Fibroblast of the aortic adventitia (primary cell): ENCODE data around the gene XPNPEP1. TPM values are rescaled to one million over a fixed set of nuclear protein-coding genes. Genes with fewer than 3 reads are reported as not detected.

Experiments used
- DNase-seq: peaks from one replicate; pipeline ENCODE4 v3.0.0-alpha.2; 2010; ENCODE audit warnings: low read depth
- H3K4me3 ChIP-seq: 2 replicates; pipeline ENCODE4 v1.5.1; 2011; ENCODE audit warnings: low read depth, mild to moderate bottlenecking, control low read depth, low read length, moderate library complexity
- CTCF ChIP-seq: IDR thresholded peaks from 2 replicates; pipeline ENCODE4 v1.5.1; 2011; ENCODE audit warnings: mild to moderate bottlenecking, low read length, control low read depth, inconsistent platforms; ENCODE audit not compliant: insufficient read depth
- total RNA-seq: library from RNA; depleted of rRNA; stranded (reverse); fragments of >200 nt; gene quantifications from 2 replicates; pipeline ENCODE4 v1.2.3, GENCODE V29; 2012; ENCODE audit warnings: low replicate concordance

Gene XPNPEP1
- total RNA-seq = 103 and 253 TPM in 2 replicates

DNA sequence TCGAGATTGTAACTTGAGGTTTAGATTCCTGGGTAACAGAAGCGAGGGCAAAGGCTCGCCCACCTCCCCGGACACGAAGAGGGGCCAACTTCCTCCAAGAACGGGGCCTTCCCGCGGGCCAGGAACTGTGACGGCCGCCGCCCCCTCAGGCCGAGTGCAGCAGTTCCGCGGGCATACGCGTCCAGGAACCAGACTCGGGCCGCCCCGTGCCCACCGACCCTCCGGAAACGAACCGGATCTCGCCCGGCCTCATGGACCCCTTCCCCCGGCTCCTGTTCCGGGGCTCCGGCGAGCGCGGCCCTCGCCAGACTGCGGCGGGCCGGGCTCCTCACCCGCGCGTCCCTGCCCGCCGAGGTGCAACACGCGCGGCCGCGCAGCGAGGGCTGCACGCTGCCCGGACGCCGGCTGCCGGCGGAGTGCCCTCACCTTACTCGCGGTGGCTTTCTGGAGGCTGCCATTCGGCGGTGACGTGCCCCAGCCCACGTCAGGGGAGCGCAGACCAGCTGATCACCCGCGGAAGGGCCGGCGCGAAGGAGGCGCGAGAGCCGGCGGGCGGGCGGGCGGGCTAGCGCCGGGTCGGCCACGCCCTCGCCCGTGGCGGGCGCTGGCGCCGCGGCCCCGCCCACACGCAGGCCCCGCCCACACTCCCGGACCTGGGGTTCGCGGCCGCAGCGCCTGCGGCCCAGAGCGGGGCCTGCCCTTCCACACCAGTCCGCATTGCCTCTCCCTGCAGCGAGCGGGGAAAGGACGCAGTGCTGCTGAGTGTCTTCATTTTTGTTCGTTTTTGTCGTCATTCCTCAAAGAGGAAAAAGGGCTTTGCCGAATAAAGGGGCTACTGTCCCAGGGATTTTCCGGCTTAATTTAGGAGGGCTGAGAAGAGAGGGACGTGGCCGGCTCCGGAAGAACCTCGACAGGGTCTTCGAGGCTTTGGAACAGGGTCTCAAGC lies at the start of gene XPNPEP1:
Gene XPNPEP1, minus strand, starts transcription at position 536 of the 946 bp plus-strand sequence. Its CDS starts 78 bp downstream, at position 458.
- peak; percentile 79 for DNase-seq
- H3K4me3 ChIP-seq = peak within 1 kb of the TSS; percentile 82
- no peak for TF ChIP-seq CTCF

DNA sequence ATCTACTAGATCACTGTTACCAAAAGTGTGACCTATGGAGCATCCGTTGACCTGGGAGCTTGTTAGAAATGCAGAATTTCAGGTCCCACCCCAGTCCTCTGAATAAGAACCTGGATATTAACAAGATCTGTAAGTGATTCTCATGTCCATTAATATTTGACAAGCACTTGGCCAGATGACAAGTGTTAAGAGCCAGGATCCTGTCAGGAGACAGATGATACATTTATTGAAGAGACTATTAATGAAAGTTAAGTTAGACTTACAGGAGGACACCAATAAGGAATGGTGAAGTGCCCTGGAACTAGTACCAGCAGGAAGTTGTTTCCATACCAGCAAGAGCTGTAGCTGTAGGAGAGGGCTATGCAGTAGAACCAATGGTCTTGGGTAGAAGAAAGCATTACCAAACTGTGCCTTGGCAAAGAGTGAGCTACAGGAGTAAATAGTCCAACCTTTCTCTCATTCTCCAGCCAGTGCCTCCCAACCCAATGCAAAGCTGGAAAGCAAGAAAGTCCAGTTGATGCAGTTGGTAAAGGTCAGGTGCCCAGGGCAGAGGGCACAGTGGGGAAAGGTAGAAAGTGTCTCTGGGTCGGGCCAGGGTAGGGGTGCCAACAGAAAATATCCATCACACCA lies 49.2 kb upstream of the XPNPEP1 start:
- H3K4me3 ChIP-seq = no peak overlapping the region
- DNase-seq = no peak
- TF ChIP-seq CTCF = no peak

DNA sequence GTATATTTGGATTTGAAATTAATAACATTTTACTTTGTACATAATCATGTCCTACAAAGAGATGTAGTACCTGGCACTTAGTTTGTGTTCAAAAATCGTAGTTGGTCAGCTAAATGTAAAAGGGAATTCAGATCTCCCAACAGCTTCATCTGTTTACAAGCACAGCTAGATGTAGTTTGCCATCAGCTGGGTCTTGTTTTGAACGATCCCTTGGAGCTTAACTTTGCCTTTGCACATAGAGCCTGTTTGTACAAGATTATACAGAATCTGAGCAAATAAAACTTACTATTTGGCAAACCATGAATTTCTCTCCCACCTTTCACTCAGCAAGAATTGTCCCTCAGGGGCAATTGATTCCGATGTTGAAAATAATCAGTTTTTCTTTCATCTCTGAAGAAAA lies 48.3 kb upstream of the XPNPEP1 start:
- no peak for TF ChIP-seq CTCF
- DNase-seq = no peak
- H3K4me3 ChIP-seq = no peak overlapping the region

DNA sequence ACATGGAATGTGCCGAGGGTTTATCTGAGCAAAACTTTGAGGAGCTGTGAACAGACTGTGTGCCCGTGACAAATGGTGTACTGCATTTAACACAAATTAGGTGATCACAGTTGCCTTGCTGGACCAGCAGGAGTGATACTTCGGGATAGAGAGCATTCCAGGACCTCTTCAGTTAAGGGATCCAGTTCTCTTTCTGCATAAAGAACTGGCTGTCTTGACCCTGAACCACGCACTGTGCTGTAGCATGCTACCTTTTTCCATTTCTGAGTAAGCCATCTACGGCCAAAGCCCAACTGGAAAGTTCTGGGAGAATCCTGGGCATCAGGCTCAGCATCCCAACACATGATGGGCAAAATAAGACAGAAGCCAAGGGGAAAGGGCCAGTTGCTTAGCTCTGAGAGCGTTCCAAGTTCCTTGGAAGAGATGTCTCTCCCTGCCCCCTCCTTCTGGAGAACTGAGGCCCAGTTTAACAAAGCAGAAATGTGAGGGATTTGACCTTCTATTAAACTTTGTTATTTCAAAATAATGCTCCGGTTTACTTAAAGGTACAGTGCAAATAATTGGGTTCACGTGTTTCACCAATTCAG lies 46.5 kb upstream of the XPNPEP1 start:
- H3K4me3 ChIP-seq = no peak overlapping the region
- TF ChIP-seq CTCF = peak; percentile 4
- peak; percentile 25 for DNase-seq

GRCh38 chr10:109968953-109969759 lies 45.8 kb upstream of the XPNPEP1 start:
- H3K4me3 ChIP-seq = no peak overlapping the region
- TF ChIP-seq CTCF = no peak
- DNase-seq = peak; percentile 24

GRCh38 chr10:109967739-109968088 lies 44.4 kb upstream of the XPNPEP1 start:
- no peak overlapping the region for H3K4me3 ChIP-seq
- no peak for DNase-seq
- no peak for TF ChIP-seq CTCF
